22Rv1 (cell line): ENCODE results near the gene PIPOX.

ENCODE experiments used
- H3K27ac ChIP-seq: fragments of 450-650 bp; 2 replicates; pipeline ENCODE4 v1.5.1; 2017
- CTCF ChIP-seq: fragments of 450-650 bp; IDR thresholded peaks from 2 replicates; pipeline ENCODE4 v1.5.1; 2017; ENCODE audit warnings: mild to moderate bottlenecking
- ZFX ChIP-seq: fragments of 450-650 bp; IDR thresholded peaks from 2 replicates; pipeline ENCODE4 v1.6.1; 2017; ENCODE audit warnings: antibody characterized with exemption, borderline replicate concordance

Gene PIPOX

GRCh38 chr17:29049541-29050145 lies 6.7 kb downstream of the PIPOX start:
- no peak overlapping the region for H3K27ac ChIP-seq
- TF ChIP-seq ZFX (no peak), CTCF (no peak)

DNA sequence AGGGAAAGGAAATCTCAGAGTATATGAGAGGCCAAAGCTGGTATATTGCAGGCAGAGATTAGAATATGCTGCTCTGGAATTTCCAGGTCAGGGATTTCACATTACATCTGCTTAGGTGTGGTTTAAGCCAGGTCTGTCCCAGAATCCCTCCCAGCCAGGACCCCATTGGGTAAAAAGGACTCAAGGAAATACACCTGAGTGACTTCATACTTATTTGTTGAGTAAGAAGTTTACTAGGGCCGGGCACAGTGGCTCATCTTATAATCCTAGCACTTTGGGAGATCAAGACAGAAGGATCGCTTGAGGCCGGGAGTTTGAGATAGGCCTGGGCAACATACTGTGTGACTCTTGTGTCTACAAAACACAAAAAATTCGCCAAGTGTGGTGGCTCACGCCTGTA lies 7.2 kb downstream of the PIPOX start:
- no peak for TF ChIP-seq CTCF
- no peak for TF ChIP-seq ZFX
- H3K27ac ChIP-seq, result no peak overlapping the region

DNA sequence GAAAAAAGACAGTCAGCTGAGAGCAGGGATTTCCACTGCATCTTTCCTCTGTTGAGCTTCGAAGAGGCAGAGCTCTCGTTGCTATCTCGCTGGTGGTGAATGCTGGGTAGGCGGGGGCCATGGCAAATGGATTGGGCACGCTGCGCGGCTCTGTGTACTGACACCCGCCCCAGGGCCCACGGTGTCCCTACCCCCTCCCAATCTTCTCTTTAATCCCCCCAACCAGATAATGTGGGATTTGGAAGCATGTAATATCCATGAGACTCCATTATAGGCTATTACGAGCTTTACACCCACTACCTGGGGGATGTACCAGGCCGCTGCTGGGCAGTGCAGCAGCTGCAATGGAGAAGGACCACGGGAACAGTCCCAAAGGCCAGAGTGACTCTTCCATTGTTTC lies 8.3 kb downstream of the PIPOX start:
- H3K27ac ChIP-seq, result no peak overlapping the region
- TF ChIP-seq CTCF (no peak), ZFX (no peak)

DNA sequence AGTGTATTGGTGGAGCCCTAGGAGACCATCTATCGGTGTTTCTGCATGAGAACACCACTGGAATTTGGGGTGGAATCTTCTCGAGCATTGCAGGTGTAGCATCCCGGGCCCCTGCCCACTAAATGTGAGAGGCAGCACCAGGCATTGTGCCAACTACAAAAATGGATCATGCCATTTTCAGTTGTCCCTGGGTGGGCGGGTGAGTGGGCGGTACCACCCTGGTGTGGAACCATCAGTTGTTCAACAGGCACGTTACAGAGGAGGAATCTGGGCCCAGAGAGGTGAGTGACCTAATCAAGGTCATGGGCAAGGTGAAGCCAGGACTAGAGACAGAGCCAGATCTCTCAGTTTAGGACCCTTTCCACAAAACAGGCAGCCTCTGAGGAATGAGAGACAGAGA lies 8.8 kb downstream of the PIPOX start:
- TF ChIP-seq ZFX, result no peak
- no peak for TF ChIP-seq CTCF
- no peak overlapping the region for H3K27ac ChIP-seq

DNA sequence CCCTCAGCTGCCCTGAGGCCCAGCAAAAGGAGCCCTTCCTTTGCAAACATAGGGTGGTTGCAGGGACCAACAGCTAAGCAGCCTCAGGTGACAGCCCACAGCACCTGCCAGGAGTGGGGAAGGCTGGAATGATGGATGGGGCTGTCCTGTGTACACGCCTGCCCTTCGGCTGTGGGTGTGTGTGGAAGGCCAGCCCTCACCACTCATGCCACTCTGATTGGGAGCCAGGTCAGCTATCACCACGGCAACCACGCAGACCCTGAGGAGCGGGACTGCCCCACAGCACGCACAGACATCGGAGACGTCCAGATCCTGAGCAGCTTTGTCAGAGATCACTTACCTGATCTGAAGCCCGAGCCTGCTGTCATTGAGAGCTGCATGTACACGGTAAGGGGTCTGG lies 11.9 kb downstream of the PIPOX start:
- no peak for TF ChIP-seq CTCF
- no peak for TF ChIP-seq ZFX
- H3K27ac ChIP-seq, result no peak overlapping the region

DNA sequence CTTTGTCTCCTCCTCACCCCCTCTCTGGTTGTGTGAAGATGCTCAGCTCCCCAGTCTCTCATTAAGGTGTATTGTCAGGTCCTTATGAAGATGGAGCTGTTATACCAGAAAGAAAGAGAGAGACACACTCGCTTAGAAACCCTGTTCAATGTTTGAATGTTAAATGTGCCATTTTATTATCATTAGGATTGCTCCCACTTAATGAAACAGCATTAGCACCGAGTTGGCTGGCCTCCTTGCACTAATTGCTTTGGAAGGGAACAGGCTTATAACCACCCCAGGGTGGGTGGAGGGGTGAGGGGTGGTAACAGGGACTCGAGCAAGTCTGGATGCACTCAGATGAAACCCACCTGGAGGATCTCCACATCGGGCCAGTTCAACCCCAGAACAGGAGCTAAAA lies 14.4 kb downstream of the PIPOX start:
- no peak for TF ChIP-seq ZFX
- no peak for TF ChIP-seq CTCF

GRCh38 chr17:29058391-29058790 lies 15.4 kb downstream of the PIPOX start:
- no peak overlapping the region for H3K27ac ChIP-seq
- TF ChIP-seq CTCF (no peak), ZFX (no peak)

More for the DNA sequence above, 14.4 kb downstream of the PIPOX start:
- H3K27ac ChIP-seq, result peak overlapping the region; percentile 59
